Transverse colon (tissue), 4 donors: ENCODE results near the gene KLK1. TPM values are rescaled to one million over a fixed set of nuclear protein-coding genes. Genes with fewer than 3 reads are reported as not detected.

Experiments used
- DNase-seq: peaks from one replicate; pipeline ENCODE4 v3.0.0-alpha.2; 2019
- H3K27ac ChIP-seq, 4 donors: fragments of 200-600 bp; sonication (generic); 2 replicates each; pipeline ENCODE4 v1.5.1; 2016 to 2018; ENCODE audit warnings: inconsistent platforms in 4 of 4
- H3K27me3 ChIP-seq: fragments of 200-600 bp; sonication (generic); 2 replicates; pipeline ENCODE4 v1.5.1; 2017; ENCODE audit warnings: inconsistent platforms
- H3K36me3 ChIP-seq, 4 donors: fragments of 200-600 bp; sonication (generic); 2 replicates each; pipeline ENCODE4 v1.5.1; 2017 to 2019; ENCODE audit warnings: inconsistent platforms in 4 of 4
- H3K4me1 ChIP-seq, 4 donors: fragments of 200-600 bp; sonication (generic); 2 replicates each; pipeline ENCODE4 v1.5.1; 2017 to 2020; ENCODE audit warnings: inconsistent platforms in 4 of 4
- H3K4me3 ChIP-seq, 4 donors: fragments of 200-600 bp; sonication (generic); 1 replicate in 1 of 4; 2 replicates in 3 of 4; pipeline versions ENCODE4 v1.5.1 to v1.6.1; 2017 to 2019; ENCODE audit warnings: inconsistent platforms in 4 of 4
- H3K9me3 ChIP-seq, 2 donors: fragments of 200-600 bp; sonication (generic); 2 replicates each; pipeline ENCODE4 v1.5.1; 2017 to 2019; ENCODE audit warnings: inconsistent platforms in 2 of 2
- CTCF ChIP-seq, 5 experiments: fragments of 200-600 bp in 3 of 5; fragments of 450-650 bp in 2 of 5; sonication (generic) in 3 of 5; IDR thresholded peaks; 1 replicate in 2 of 5; 2 replicates in 3 of 5; pipeline ENCODE4 v1.5.1; 2016 to 2017; ENCODE audit warnings: antibody characterized with exemption in 5 of 5, inconsistent platforms in 3 of 5, mild to moderate bottlenecking in 2 of 5, moderate library complexity in 1 of 5
- EP300 ChIP-seq: sonication (generic); formaldehyde crosslinking; IDR thresholded peaks from one replicate; pipeline ENCODE4 v1.6.1; 2017; ENCODE audit warnings: antibody characterized with exemption, low read depth
- POLR2A ChIP-seq: fragments of 450-650 bp; IDR thresholded peaks from one replicate; pipeline ENCODE4 v1.6.1; 2016; ENCODE audit warnings: antibody characterized with exemption, mild to moderate bottlenecking, moderate library complexity
- POLR2AphosphoS5 ChIP-seq, 3 donors: sonication (generic); formaldehyde crosslinking; IDR thresholded peaks; one replicate each; pipeline ENCODE4 v1.6.1; 2016; ENCODE audit warnings: antibody characterized with exemption in 3 of 3
- WGBS, 2 donors: methylation state at CpG; one replicate each; pipeline ENCODE4 v1.1.5; 2018; ENCODE audit warnings: low coverage in 1 of 2; 5-methylcytosine and 5-hydroxymethylcytosine counted together
- in situ Hi-C, 4 donors: fragments of 200-750 bp; cut with MboI; loops; one replicate each; pipeline versions ENCODE4 v1.15.0 to v1.15.1; 2017; ENCODE audit warnings: low sequenced_read_pairs in 3 of 4, low pct_ligation_motif_present in 1 of 4, low pct_unique_long_range_greater_than_20kb in 1 of 4
- intact Hi-C: fragments of 100-400 bp; cut with DNase I; formaldehyde crosslinking; loops from one replicate; pipeline ENCODE4 v1.15.1; 2023; ENCODE audit warnings: low total_unique reads
- total RNA-seq, 4 donors: library from RNA; depleted of rRNA; stranded (reverse); fragments of >200 nt; gene quantifications; one replicate each; pipeline ENCODE4 v1.1.0, GENCODE V29; 2016

The KLK1 gene
- total RNA-seq, 4 donors from 2014 or later: 17.0 to 150 (median 35.4) TPM

GRCh38 chr19:50839712-50840655 is 16.4 kb upstream of the KLK1 start:
- H3K27ac ChIP-seq: no peak overlapping the region
- no peaks in the 10 kb centered on the region for H3K36me3 ChIP-seq
- H3K4me3 ChIP-seq: no peak overlapping the region
- 77 to 78% methylated on average over 7 to 10 of the region's 10 CpGs for WGBS, 2 donors
- H3K9me3 ChIP-seq: peaks cover 0 to 4% of the 10 kb centered on the region in 2 donors
- intact Hi-C loops: no loop called here
- peaks cover 0 to 19% (median 16%) of the 10 kb centered on the region in 4 donors for H3K4me1 ChIP-seq
- no peak for DNase-seq
- in situ Hi-C loops: no loop called here
- TF ChIP-seq POLR2AphosphoS5 (IDR thresholded peaks at IDR 0.05) (no peak), POLR2A (no peak), CTCF (IDR thresholded peaks at IDR 0.05) (no peak), EP300 (no peak)
- H3K27me3 ChIP-seq: peaks cover 15% of the 10 kb centered on the region

DNA sequence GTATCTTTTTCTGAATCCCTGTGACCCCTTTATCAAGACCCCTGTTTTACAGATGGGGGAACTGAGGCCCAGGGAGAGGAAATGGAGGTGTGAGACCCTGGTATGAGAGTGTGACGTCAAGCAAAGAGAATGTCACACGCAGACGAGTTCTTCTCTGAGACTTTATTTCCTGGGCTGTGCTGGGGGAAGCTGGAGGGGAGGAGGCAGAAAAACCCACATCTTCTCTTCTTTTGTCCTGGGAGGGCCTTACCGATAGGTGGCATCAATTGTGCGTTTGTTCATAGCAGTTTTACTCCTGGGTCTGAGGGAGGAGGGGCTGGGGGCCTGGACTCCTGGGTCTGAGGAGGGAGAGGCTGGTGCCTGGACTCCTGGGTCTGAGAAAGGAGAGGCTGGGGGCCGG is 14.7 kb upstream of the KLK1 start:
- DNase-seq: no peak
- Histone ChIP-seq H3K4me3 (no peak overlapping the region), H3K27me3 (peaks cover 22% of the 10 kb centered on the region), H3K36me3 (no peaks in the 10 kb centered on the region), H3K27ac (no peak overlapping the region), H3K9me3 (peaks cover 0 to 4% of the 10 kb centered on the region in 2 donors), H3K4me1 (peaks cover 0 to 23% (median 18%) of the 10 kb centered on the region in 4 donors)
- WGBS, 2 donors: 20% methylated on average over 1 to 6 of the region's 6 CpGs
- intact Hi-C loops (no loop called here), in situ Hi-C loops (no loop called here)
- TF ChIP-seq CTCF (IDR thresholded peaks at IDR 0.05): peak in 1 of 5 experiments; percentile 14
- no peak for TF ChIP-seq POLR2AphosphoS5 (IDR thresholded peaks at IDR 0.05)

DNA sequence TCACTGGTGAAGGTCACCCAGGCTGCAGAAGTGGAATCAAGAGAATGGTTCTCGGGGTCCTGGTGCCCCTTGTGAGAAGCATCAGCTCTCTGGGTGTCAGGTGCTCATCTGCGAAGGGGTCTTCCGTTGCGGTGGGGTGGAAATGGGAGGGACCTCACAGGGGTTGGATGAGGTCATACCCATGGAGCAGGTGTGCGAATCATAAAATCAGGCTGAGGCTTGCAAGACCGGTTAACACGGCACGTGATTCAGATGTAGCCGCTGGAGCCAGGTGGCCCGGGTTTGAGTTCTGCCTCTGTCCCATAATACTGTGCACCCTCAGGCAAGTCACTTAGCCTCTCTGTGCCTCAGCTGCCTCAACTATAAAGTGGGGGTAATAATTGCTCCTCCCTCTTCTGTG is 13.7 kb upstream of the KLK1 start:
- TF ChIP-seq EP300: no peak
- TF ChIP-seq CTCF (IDR thresholded peaks at IDR 0.05): no peak
- TF ChIP-seq POLR2A: no peak
- peak in 1 of 3 donors; percentile 21 for TF ChIP-seq POLR2AphosphoS5 (IDR thresholded peaks at IDR 0.05)
- in situ Hi-C loops: no loop called here
- intact Hi-C loops: no loop called here
- Histone ChIP-seq H3K27ac (peak overlapping the region in 3 of 4 donors; percentile 66 to 73 (median 70)), H3K4me1 (peaks cover 0 to 23% (median 18%) of the 10 kb centered on the region in 4 donors), H3K27me3 (peaks cover 25% of the 10 kb centered on the region), H3K9me3 (no peaks in the 10 kb centered on the region), H3K4me3 (no peak overlapping the region), H3K36me3 (no peaks in the 10 kb centered on the region)
- 58% methylated on average over 10 of the region's 10 CpGs; no CpG with 5 or more reads in 1 of the 2 donors for WGBS, 2 donors
- peak; percentile 49 for DNase-seq

DNA sequence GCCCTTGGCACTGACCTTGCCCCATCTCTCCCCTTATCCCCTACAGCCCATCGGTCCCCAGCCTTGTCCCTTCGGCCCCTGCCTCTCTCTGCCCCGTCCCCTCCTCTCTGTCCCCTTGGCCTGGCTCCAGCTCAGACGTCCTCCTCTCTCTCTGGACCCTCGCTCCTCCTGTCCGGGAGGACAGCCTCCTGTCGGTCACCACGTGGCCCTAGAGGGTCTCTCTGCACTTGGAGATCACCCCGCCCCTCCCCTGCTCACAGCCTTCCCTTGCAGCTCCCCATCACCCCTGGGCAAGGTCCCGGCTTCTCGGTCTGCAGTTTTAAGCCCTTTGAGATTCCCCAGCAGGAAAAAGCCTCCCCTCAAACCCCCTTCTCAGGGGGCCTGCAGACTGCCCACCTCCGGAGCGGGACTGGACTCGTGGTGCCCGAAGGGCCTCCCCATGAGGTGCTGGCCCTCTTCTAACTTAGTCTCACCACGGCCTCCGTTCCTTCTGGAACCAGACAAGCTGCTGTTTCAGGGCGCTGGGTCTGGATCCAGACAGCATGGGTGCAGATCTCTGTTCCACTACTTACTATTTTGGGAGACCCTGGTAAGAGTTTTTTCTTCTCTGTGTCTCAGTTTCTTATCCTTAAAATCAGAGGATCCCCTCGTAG is 13.1 kb upstream of the KLK1 start:
- no peaks in the 10 kb centered on the region for H3K9me3 ChIP-seq
- in situ Hi-C loops: no loop called here
- TF ChIP-seq POLR2A (no peak), EP300 (no peak), POLR2AphosphoS5 (IDR thresholded peaks at IDR 0.05) (no peak), CTCF (IDR thresholded peaks at IDR 0.05) (no peak)
- peak; percentile 17 for DNase-seq
- 40% methylated on average over 18 of the region's 19 CpGs; no CpG with 5 or more reads in 1 of the 2 donors for WGBS, 2 donors
- intact Hi-C loops: no loop called here
- peaks cover 25% of the 10 kb centered on the region for H3K27me3 ChIP-seq
- H3K4me1 ChIP-seq: peaks cover 0 to 23% (median 18%) of the 10 kb centered on the region in 4 donors
- H3K27ac ChIP-seq: peak overlapping the region in 3 of 4 donors; percentile 66 to 73 (median 70)
- peak overlapping the region in 2 of 4 donors; percentile 48 to 67 for H3K4me3 ChIP-seq
- no peaks in the 10 kb centered on the region for H3K36me3 ChIP-seq
